HepG2 (cell line): ENCODE data around the gene NOL12. TPM values are rescaled to one million over a fixed set of nuclear protein-coding genes. Genes with fewer than 3 reads are reported as not detected.

Source experiments
- ARID4A ChIP-seq: sonication (generic); formaldehyde crosslinking; IDR thresholded peaks from 2 replicates; pipeline ENCODE4 v1.5.0; 2020; ENCODE audit warnings: mild to moderate bottlenecking, missing genetic modification reagents, borderline replicate concordance
- ATAD3A ChIP-seq: sonication (generic); formaldehyde crosslinking; IDR thresholded peaks from 2 replicates; pipeline ENCODE4 v1.4.0; 2020; ENCODE audit warnings: missing genetic modification reagents
- ATF2 ChIP-seq: sonication (generic); formaldehyde crosslinking; IDR thresholded peaks from 2 replicates; pipeline ENCODE4 v1.4.0; 2020; ENCODE audit warnings: missing genetic modification reagents
- KMT2B ChIP-seq: IDR thresholded peaks from 2 replicates; pipeline ENCODE4 v1.6.1; 2016; ENCODE audit warnings: missing genetic modification reagents, missing compliant biosample characterization
- MED1 ChIP-seq: sonication (generic); formaldehyde crosslinking; IDR thresholded peaks from 2 replicates; pipeline ENCODE4 v1.4.0; 2020; ENCODE audit warnings: missing genetic modification reagents
- MEIS1 ChIP-seq: sonication (generic); formaldehyde crosslinking; IDR thresholded peaks from 2 replicates; pipeline ENCODE4 v1.9.0; 2021; ENCODE audit warnings: mild to moderate bottlenecking, missing genetic modification reagents, moderate library complexity, borderline replicate concordance
- NR2F6 ChIP-seq, 2 experiments: IDR thresholded peaks; 2 replicates each; pipeline ENCODE4 v1.6.1; 2016; ENCODE audit warnings: antibody characterized with exemption in 1 of 2, mild to moderate bottlenecking in 1 of 2
- PATZ1 ChIP-seq: sonication (generic); formaldehyde crosslinking; IDR thresholded peaks from 2 replicates; pipeline ENCODE4 v1.4.0; 2020; ENCODE audit warnings: missing genetic modification reagents
- RBM22 ChIP-seq: fragments of 200-400 bp; formaldehyde crosslinking; optimal IDR thresholded peaks from 2 replicates; pipeline ENCODE3; 2017; ENCODE audit warnings: mild to moderate bottlenecking, low read length, moderate library complexity
- STAG1 ChIP-seq: sonication (generic); formaldehyde crosslinking; IDR thresholded peaks from 2 replicates; pipeline ENCODE4 v1.4.0; 2020; ENCODE audit warnings: missing genetic modification reagents
- YEATS4 ChIP-seq: sonication (generic); formaldehyde crosslinking; IDR thresholded peaks from 2 replicates; pipeline ENCODE4 v1.4.0; 2020; ENCODE audit warnings: missing genetic modification reagents, borderline replicate concordance
- ZNF687 ChIP-seq: sonication (generic); formaldehyde crosslinking; IDR thresholded peaks from 2 replicates; pipeline ENCODE4 v1.5.1; 2020; ENCODE audit warnings: mild to moderate bottlenecking, missing genetic modification reagents, moderate library complexity
- ZNF749 ChIP-seq: sonication (generic); formaldehyde crosslinking; IDR thresholded peaks from 2 replicates; pipeline ENCODE4 v1.8.0; 2022; ENCODE audit warnings: mild to moderate bottlenecking, missing genetic modification reagents, moderate library complexity, borderline replicate concordance
- ZNF761 ChIP-seq: sonication (generic); formaldehyde crosslinking; conservative IDR thresholded peaks from 2 replicates; pipeline ENCODE4 v1.4.0; 2020; ENCODE audit warnings: mild to moderate bottlenecking, missing genetic modification reagents
- ZSCAN5A ChIP-seq: sonication (generic); formaldehyde crosslinking; IDR thresholded peaks from 2 replicates; pipeline ENCODE4 v1.8.0; 2022; ENCODE audit warnings: mild to moderate bottlenecking, missing genetic modification reagents, borderline replicate concordance
- polyA plus RNA-seq, 8 experiments: library from polyadenylated mRNA; depleted of rRNA in 3 of 8; stranded (reverse) in 7 of 8; unstranded in 1 of 8; fragments of >200 nt; fragmentation: Illumina TruSeq in 4 of 8; extraction: Trizol in 4 of 8; gene quantifications; 2 replicates each; pipeline versions ENCODE4 v1.2.1 to v1.2.3, GENCODE V29; 2011 to 2016; ENCODE audit warnings: low read depth in 4 of 8, missing spikeins in 1 of 8, mixed read lengths in 1 of 8; ENCODE audit not compliant: insufficient read depth in 1 of 8
- total RNA-seq, 5 experiments: library from RNA; depleted of rRNA; stranded (reverse); fragments of >200 nt; fragmentation: Illumina TruSeq; extraction: Trizol; gene quantifications; 2 replicates each; pipeline ENCODE4 v1.2.3, GENCODE V29; 2016; ENCODE audit warnings: low read depth in 1 of 5

The NOL12 gene
- total and polyA plus RNA-seq, 2 of the 13 experiments (the other 11 are each of a cell fraction or from before 2014, with no cell fraction given) = 14.3 to 31.4 TPM

GRCh38 chr22:37681556-37682049 lies 4.5 kb upstream of the NOL12 start (continued):
- TF ChIP-seq ZSCAN5A (no peak), NR2F6 (IDR thresholded peaks at IDR 0.05) (no peak), NR2F6 (CRISPR knock-in tag; IDR thresholded peaks at IDR 0.05) (0 out of 2 replicates have a peak, but pooled peaks have one; percentile 24), ARID4A (CRISPR knock-in tag) (peak; percentile 46; the same call in 1 of the 2 replicates), YEATS4 (CRISPR knock-in tag) (no peak), ATAD3A (CRISPR knock-in tag) (no peak), MED1 (CRISPR knock-in tag) (0 out of 2 replicates have a peak, but pooled peaks have one; percentile 20), MEIS1 (CRISPR knock-in tag) (0 out of 2 replicates have a peak, but pooled peaks have one; percentile 24), RBM22 (no peak), STAG1 (CRISPR knock-in tag) (peak; percentile 83), ZNF749 (CRISPR knock-in tag) (no peak), ATF2 (CRISPR knock-in tag) (0 out of 2 replicates have a peak, but pooled peaks have one; percentile 48), ZNF687 (CRISPR knock-in tag) (peak; percentile 51), ZNF761 (no peak; the same call in 1 of the 2 replicates), PATZ1 (CRISPR knock-in tag) (0 out of 2 replicates have a peak, but pooled peaks have one; percentile 42), KMT2B (0 out of 2 replicates have a peak, but pooled peaks have one; percentile 32)
